Activated CD4-positive, alpha-beta T cell treated with anti-CD3 and anti-CD28 coated beads, Interleukin-2, Interleukin-4, amounts not matched to agents 100 ng/mL and 50 ng/mL, durations not matched to agents 16 hours and 8 hours (primary cell): ENCODE data around the gene LRRC10B.
"Not testable (repeated sequence)": the region's sequence is repeated elsewhere in the genome, so short reads cannot be mapped to it uniquely, and the experiment has no call there.

ENCODE experiments used
- DNase-seq: peaks from one replicate; pipeline ENCODE4 v3.0.0-alpha.2; 2020; ENCODE audit warnings: low spot score

Gene LRRC10B

GRCh38 chr11:61507962-61508861 lies at the start of gene LRRC10B:
TSS of gene LRRC10B (plus strand) at chr11:61508749. CDS start at chr11:61508999, 250 bp downstream.
- DNase-seq = peak; percentile 24

- no peak for DNase-seq
These were observed 48.1 kb upstream of the LRRC10B start for GRCh38 chr11:61460474-61460881.

- no peak for DNase-seq
These were observed 47.6 kb upstream of the LRRC10B start for GRCh38 chr11:61460986-61461385.

- DNase-seq = not testable (repeated sequence)
These were observed 40.9 kb upstream of the LRRC10B start for GRCh38 chr11:61467602-61468001.

DNA sequence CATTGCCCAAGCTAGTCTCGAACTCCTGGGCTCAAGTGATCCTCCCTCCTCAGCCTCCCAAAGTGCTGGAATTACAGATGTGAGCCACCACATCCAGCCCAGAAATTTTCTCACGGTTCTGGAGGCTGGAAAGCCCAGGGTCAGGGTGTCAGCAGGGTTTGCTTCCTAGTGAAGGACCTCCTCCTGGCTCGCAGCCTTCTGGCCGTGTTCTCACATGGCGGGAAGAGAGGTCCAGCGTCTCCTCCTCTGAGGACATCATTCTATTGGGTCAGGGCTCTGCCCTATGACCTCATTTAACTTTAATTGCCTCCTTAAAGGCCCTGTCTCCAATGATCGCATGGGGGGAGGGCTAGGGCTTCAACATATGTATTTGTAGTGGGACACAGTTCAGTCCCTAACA lies 40.5 kb upstream of the LRRC10B start:
- no peak for DNase-seq

DNA sequence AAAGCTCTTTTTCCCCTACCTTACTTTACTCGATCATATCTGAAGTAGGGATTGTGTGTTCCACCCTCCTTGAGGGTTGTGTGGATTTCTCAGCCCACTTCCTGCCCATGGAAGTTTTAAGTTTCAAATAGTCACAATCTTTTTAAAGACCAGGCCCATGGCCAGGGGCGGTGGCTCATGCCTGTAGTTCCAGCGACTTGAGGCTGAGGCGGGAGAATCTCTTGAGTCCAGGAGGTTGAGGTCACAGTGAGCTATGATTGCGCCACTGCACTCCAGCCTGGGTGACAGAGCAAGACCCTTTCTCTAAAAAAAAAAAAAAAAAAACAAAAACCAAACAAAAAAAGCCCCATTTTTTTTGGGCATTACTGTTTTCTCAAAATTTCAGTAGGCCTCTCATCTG lies 36.3 kb upstream of the LRRC10B start:
- DNase-seq = no peak

GRCh38 chr11:61472868-61473267 lies 35.7 kb upstream of the LRRC10B start:
- DNase-seq = no peak

DNA sequence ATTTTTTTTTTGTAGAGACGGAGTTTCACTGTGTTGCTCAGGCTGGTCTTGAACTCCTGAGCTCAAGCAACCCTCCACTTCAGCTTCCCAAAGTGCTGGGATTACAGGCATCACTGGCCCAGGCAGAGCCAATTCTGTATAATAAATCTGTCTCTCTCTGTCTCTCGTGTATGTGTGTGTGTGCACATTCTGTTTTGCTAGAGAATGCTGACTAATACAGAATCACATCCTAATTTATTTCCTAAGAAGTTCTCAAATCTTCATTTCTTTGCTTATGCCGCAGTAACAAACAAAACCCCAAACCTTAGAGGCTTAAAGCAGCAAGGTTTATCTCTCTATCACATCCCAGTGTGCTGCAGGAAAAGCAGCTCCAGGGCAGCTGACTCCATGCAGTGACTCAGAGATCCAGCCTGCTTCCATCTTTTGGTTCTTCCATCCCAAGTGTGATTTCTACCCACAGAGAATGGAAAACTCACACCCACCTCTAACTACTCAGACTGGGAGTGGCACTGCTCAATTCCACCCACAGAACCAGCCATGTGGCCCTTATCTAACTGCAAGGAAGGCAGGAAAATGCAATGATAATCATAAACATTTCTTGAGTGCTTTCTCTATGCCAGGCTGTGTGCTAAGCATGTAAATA lies 35.1 kb upstream of the LRRC10B start:
- no peak for DNase-seq

DNA sequence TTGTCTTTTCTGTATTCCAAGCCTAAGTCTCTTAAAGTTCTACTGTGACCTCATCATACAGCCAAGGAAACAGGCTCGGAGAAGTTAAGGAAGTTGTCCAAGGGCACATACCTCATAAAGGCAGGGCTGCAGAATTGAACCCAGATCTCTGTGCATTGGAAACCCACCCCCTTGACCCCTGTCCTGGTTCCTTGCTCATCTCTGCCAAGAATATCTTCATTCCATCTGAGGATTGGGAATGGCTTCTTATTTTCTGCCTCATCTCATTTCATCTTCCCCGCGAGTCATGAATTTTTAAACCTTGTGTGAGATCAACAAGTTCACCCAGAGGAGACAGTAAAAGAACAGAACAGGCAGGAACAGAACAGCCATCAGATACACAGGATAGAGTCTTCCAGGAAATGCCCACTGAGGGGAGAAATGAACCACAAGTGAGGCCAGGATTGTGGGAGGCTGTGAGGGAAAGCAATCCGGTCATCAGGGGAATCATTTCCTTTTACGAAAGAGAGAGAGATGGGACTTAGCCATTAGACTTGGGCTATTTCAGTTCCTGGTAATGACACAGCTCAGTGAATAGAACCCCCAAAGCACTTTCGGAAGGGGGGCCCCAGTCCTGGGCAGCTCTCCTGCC lies 34.4 kb upstream of the LRRC10B start:
- DNase-seq = no peak

DNA sequence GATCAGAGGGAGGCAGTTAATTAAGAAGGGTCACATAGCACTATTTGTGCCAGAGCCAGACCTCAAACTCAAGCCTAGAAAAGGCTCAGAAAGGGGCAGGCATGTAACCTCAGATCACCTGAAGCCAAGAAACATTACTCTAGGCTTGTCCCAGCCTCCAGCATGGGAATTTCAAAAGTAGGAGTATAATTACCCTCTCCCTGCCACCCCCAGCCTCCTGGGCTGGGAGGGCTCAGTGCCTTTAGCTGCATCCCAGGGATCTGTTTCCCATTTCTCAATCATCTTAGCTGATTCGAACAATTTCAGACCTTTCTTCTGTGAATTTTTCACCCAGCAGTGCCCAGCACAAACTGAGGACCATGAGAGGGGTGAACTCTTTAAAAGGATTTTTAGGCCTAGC lies 33.1 kb upstream of the LRRC10B start:
- DNase-seq = no peak

GRCh38 chr11:61476371-61476770 lies 32.2 kb upstream of the LRRC10B start:
- DNase-seq = no peak

GRCh38 chr11:61477126-61477525 lies 31.4 kb upstream of the LRRC10B start:
- DNase-seq = no peak

DNA sequence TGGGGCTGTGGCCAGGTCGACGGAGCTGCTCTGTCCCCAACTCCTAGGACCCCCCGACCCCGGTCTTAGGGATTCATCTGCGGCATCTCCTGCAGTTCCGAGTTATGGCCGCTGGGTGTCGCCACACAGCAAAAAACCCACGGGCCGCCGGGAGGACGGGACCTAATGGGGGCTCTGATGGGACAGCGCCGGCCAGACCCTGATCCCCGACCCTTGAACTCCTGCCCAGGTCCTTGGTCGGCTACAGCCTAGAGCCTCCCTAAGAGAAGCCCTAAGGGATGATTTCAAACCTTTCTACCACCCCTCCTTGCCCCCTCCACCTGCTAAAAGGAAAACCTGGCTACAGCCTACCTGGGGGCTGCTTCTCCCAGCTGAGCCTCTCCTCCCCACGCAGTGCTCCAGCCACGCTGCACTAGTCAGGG lies 30.8 kb upstream of the LRRC10B start:
- peak; percentile 40 for DNase-seq

GRCh38 chr11:61479360-61480058 lies 29.0 kb upstream of the LRRC10B start:
- not testable (repeated sequence) for DNase-seq

GRCh38 chr11:61480261-61480993 lies 28.1 kb upstream of the LRRC10B start:
- DNase-seq = no peak

GRCh38 chr11:61480994-61481335 lies 27.6 kb upstream of the LRRC10B start:
- DNase-seq = no peak

DNA sequence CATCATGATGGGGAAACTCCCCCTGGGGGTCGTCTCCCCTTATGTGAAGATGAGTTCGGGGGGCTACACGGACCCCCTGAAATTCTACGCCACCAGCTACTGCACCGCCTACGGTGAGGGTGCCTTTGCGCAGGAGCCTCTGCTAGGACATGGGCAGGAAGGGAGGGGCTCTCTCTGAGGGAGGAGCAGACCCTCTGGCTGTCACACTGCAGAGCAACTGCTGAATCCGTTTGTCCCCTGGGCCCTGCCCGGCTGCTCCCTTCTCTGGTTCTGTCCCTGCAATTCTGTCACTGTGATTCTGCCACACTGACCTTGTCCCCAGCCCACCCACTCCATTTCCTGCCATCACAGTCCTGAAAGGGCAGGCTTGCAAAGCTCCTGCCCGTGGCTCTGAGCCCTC lies 26.7 kb upstream of the LRRC10B start:
- no peak for DNase-seq

GRCh38 chr11:61482513-61482912 lies 26.0 kb upstream of the LRRC10B start:
- peak; percentile 17 for DNase-seq

- no peak for DNase-seq
These were observed 24.0 kb upstream of the LRRC10B start for GRCh38 chr11:61484541-61484940.

DNA sequence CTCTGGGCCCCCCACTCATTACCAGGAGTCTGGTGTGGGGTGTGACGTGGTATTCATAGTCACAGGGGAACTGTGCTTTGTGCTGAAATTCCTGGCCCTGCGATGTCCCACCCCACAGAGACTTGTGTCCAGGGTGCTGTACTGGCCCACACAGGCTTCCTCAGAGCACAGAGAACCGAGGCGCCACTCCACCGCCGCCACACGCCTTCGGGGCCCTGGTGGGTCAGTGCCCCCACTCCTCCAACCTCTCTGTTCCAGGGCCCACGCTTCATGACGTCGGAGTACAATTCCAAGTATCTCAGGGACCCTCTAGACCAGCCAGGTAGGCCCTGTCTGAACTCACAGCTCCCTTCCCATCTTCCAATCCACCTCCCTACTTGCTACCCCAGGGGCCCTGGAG lies 23.5 kb upstream of the LRRC10B start:
- no peak for DNase-seq

DNA sequence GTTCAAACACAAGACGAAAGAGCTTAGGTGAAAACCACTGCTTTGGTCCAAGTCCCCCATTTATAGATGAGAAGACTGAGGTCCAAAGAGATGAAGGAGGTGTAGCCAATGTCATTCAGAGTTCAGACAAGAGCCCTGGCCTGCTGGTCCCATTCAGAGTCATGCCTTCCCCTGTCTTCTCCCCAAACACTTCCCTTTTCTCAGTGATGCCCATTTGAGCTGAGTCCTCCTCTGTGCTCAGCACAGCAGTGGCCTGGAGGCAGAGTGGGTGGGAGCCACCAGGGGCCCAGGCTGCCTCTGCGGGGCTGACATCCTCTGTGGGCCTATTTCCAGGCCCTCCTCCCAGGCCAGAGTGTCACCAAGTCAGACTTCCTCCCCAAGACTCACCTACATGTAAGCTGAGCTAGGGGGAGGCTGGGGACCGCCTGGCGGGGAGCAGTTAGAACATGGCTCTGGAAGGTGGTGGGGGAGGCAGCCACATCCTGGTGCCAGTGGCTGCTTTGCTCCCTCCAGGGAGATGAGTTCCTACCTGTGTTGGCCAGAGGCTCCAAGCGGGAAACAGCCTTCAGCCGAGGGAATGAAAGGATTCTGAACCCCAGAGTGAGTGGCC lies 22.4 kb upstream of the LRRC10B start:
- no peak for DNase-seq
